Raji (cell line): ENCODE measurements around the gene PARD3.

Experiments
- POLR2A ChIP-seq: IDR thresholded peaks from 2 replicates; pipeline ENCODE4 v1.6.1; 2011; ENCODE audit warnings: low read depth, low read length, control low read depth; ENCODE audit not compliant: insufficient read depth

The PARD3 gene

DNA sequence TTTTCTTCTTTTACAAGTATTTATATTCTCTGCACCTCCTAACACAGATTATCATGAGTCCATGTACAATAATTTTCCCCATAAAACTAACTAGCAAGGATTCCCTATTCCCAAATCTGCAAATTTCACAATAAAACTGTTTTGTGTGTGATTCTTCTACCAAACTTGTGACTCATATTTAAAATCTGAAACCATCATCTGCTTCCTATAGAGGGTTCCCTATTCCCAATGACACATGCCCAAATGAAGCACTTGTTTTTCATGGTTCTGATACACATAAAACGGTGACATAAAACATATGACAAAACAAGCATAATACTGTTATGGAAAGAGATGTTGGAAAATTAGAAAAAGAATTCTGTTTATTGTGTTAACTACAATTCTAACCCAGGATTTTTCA, 657.6 kb downstream of the PARD3 start:
- TF ChIP-seq POLR2A: no peak

DNA sequence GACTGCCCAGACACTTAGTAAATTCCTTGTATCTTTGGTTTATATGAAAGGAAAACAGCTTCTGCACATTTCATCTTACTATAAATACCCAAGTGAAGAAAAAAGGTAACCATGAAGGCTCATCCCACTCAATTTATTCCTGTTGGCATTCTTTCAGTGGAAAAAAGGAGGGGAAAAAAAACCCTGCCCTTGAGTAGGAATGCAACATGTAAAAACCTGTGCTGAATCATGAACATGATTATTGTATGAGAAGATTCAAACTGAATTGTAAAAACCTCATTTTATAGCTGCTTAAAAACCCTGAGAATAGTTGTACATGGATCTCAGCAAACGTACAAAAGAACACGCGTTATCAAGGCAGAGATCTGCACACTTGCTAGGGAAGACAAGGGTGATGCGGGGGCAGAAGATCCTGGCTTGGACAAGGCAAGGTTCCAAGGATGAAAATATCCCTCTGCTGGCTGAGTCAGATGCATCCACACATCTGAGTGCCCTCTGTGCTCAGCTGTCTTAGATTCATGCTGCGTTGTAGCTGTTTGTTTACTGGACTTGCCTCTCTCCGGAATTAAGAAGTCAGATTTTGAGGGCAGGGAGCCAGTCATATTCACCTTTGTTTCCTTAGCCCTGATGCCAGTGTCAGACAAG, 658.2 kb downstream of the PARD3 start:
- TF ChIP-seq POLR2A: no peak

DNA sequence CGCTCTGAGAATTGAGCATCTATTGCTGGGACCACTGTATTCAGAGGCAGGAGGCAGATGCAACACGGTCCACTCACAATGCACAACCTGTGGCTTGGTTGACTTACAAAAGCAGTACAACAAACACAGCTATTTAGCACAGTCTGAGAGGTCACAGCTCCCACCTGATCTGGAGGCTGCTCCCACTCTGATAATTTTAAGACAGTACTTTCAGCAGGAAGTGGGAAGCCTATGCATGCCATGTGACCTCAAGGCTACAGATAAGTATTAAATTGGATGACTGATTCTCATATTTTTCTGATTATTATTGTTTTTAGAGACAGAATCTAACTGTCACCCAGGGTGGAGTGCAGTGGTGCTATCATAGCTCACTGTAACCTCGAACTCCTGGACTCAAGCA, 659.3 kb downstream of the PARD3 start:
- no peak for TF ChIP-seq POLR2A

- TF ChIP-seq POLR2A: no peak
Measured at GRCh38 chr10:34154383-34154900, 660.7 kb downstream of the PARD3 start.

DNA sequence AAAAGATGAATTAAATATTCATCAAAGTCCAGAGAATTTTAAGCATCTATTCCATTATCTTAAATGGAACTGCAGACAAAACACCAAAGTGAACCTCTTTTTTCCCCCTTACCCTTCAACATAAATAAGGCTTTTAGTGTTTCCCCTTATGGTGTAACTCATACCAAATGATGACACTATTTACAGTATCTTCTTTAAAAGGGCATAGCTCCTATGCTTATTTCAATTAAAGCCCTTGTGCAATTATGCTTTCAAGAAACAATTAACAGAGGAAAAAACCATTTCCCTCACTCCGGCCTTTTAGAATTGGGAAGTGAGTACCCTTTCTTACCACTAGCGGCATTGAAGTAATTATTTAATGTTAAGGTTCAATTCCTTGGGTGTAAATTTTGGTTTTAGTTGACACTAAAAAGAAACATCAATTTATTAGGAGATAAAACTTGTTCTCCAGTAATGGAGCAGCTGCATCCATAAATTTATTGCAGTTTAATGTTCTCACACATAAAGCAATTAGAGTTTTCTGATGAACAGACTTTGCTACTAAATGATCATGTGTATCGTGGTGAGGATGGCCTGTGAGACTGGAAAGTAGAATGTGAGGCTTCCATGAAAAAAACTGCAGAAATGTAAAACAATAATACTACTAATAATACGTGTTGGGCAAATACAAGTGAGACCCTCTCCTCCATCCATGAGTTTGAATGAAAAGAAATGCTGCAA, 661.3 kb downstream of the PARD3 start:
- no peak for TF ChIP-seq POLR2A

DNA sequence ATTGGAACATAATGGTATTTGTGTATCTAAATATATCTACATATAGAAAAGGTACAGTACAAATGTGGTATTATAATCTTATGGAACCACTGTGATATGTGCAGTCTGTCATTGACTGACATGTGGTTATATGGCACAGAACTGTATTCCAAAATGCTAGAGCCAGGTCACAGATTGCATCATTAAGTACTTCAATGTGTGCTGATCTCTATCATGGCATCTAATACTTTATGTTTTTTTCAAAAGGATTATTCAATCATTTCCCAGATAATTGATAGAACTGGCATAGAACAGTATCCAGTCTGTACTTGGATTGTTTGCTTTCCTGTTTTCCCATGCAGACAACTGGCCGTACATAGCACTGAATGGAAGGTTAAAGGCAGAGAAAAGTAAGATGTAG, 662.7 kb downstream of the PARD3 start:
- TF ChIP-seq POLR2A: no peak

GRCh38 chr10:34151931-34152330, 663.2 kb downstream of the PARD3 start:
- TF ChIP-seq POLR2A: no peak

- no peak for TF ChIP-seq POLR2A
Measured at GRCh38 chr10:34151481-34151880, 663.6 kb downstream of the PARD3 start.

DNA sequence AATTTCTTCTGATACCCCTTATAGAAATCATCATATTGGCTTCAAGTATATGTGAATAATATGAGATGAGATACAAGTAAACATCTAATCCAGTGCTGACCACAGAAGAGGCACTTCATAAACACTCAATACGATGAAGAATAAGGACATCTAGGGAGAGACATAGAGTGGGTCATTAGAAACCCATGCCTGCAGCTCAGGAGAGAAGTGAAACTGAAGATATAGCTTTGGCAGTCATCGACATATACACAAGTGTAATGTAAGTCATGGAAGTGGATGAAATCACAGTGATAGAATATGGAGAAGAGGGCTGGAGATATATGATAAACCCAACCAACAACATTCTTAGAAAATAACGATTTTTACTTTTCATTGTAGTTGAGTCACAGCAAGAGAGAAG, 665.0 kb downstream of the PARD3 start:
- TF ChIP-seq POLR2A: no peak

- no peak for TF ChIP-seq POLR2A
Measured at GRCh38 chr10:34148305-34148657, 666.8 kb downstream of the PARD3 start.

- no peak for TF ChIP-seq POLR2A
Measured at GRCh38 chr10:34147641-34148304, 667.3 kb downstream of the PARD3 start.

- no peak for TF ChIP-seq POLR2A
Measured at GRCh38 chr10:34145715-34146114, 669.4 kb downstream of the PARD3 start.

- TF ChIP-seq POLR2A: no peak
Measured at GRCh38 chr10:34143466-34143865, 671.6 kb downstream of the PARD3 start.

DNA sequence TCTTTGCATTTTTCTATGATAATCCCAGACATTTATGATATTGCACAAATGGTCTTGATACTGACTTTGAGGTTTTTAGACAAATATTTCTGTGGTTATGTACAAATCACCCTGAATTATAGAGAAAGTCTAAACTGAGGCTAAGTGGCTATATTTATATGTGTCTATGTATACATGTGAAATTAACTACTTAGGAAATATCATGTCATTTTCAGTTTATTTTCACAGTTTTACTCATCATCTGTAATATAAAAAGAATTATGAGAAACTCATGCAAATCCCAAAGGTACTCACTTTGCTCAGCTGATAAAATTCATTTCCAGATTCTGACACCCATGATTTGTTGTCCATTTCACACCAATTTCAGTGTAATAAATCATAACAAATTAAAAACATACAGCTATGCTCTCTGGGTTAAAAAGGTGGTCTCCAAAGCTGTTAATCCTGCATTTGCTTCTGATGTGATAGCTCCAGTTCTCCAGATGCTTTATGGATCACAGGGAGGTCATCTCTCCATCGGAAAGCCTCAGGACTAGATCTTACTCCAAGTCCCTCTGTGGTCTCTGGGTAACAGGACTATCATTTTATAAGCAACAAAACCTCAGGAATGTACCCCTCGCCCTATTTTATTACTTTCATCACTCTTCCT, 673.9 kb downstream of the PARD3 start:
- no peak for TF ChIP-seq POLR2A

GRCh38 chr10:34139559-34139958, 675.5 kb downstream of the PARD3 start:
- no peak for TF ChIP-seq POLR2A

GRCh38 chr10:34137955-34138354, 677.1 kb downstream of the PARD3 start:
- TF ChIP-seq POLR2A: no peak
